ENCODE results near the gene TRAF3.

GRCh38 chr14:102752239-102752847 is 24.9 kb upstream of the TRAF3 start:
- TF ChIP-seq, protein P1, sequence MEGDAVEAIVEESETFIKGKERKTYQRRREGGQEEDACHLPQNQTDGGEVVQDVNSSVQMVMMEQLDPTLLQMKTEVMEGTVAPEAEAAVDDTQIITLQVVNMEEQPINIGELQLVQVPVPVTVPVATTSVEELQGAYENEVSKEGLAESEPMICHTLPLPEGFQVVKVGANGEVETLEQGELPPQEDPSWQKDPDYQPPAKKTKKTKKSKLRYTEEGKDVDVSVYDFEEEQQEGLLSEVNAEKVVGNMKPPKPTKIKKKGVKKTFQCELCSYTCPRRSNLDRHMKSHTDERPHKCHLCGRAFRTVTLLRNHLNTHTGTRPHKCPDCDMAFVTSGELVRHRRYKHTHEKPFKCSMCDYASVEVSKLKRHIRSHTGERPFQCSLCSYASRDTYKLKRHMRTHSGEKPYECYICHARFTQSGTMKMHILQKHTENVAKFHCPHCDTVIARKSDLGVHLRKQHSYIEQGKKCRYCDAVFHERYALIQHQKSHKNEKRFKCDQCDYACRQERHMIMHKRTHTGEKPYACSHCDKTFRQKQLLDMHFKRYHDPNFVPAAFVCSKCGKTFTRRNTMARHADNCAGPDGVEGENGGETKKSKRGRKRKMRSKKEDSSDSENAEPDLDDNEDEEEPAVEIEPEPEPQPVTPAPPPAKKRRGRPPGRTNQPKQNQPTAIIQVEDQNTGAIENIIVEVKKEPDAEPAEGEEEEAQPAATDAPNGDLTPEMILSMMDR (IDR thresholded peaks at IDR 0.05), result no peak
- no peak for TF ChIP-seq RAD21 (IDR thresholded peaks at IDR 0.05; ENCODE audit: low read length)
- TF ChIP-seq TAF1 (IDR thresholded peaks at IDR 0.05; ENCODE audit: borderline replicate concordance, low read depth, low read length), result no peak
- no peak for TF ChIP-seq EZH2phosphoT487 (IDR thresholded peaks at IDR 0.05; ENCODE audit: borderline replicate concordance, low read depth)
- TF ChIP-seq FOSL2 (IDR thresholded peaks at IDR 0.05; ENCODE audit: borderline replicate concordance, low read depth), result no peak
- no peak for TF ChIP-seq RCOR1 (IDR thresholded peaks at IDR 0.05; ENCODE audit: low read length)
- no peak for TF ChIP-seq POLR2AphosphoS5 (IDR thresholded peaks at IDR 0.05; ENCODE audit: low read depth, low read length)
- TF ChIP-seq EP300 (IDR thresholded peaks at IDR 0.05; ENCODE audit: borderline replicate concordance in 1 of 2, low read depth in 1 of 2, low read length in 1 of 2), result no peak
- no peak for TF ChIP-seq YY1 (IDR thresholded peaks at IDR 0.05; ENCODE audit: low read depth)
- no peak for TF ChIP-seq RFX5 (IDR thresholded peaks at IDR 0.05; ENCODE audit: low read length)
- TF ChIP-seq USF2 (IDR thresholded peaks at IDR 0.05; ENCODE audit: borderline replicate concordance, low read depth, low read length), result no peak
- TF ChIP-seq, protein P2, sequence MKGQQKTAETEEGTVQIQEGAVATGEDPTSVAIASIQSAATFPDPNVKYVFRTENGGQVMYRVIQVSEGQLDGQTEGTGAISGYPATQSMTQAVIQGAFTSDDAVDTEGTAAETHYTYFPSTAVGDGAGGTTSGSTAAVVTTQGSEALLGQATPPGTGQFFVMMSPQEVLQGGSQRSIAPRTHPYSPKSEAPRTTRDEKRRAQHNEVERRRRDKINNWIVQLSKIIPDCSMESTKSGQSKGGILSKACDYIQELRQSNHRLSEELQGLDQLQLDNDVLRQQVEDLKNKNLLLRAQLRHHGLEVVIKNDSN (IDR thresholded peaks at IDR 0.05; ENCODE audit: borderline replicate concordance, low read depth), result no peak
- TF ChIP-seq, protein P3, sequence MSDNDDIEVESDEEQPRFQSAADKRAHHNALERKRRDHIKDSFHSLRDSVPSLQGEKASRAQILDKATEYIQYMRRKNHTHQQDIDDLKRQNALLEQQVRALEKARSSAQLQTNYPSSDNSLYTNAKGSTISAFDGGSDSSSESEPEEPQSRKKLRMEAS (IDR thresholded peaks at IDR 0.05; ENCODE audit: low read depth), result no peak

All from SK-N-SH (cell line).